Measurements from ENCODE around the gene HNRNPK.

The HNRNPK gene

GRCh38 chr9:83956436-83957247 lies 23.4 kb downstream of the HNRNPK start:
- no peak for TF ChIP-seq TAF1 (IDR thresholded peaks at IDR 0.05; ENCODE audit: borderline replicate concordance, insufficient read depth, low read length)
- TF ChIP-seq POLR2AphosphoS5 (IDR thresholded peaks at IDR 0.05; ENCODE audit: low read depth, low read length) = no peak
- TF ChIP-seq REST (IDR thresholded peaks at IDR 0.05; ENCODE audit: insufficient read depth in 1 of 2, low read depth in 2 of 2, low read length in 2 of 2) = no peak
- TF ChIP-seq SIN3A (IDR thresholded peaks at IDR 0.05; ENCODE audit: borderline replicate concordance, insufficient read depth, low read length) = no peak
- TF ChIP-seq FOXP2 (optimal IDR thresholded peaks at IDR 0.05; ENCODE audit: borderline replicate concordance, extremely low read depth, extremely low read length, insufficient read depth) = no peak

GRCh38 chr9:83956086-83956435 lies 24.0 kb downstream of the HNRNPK start:
- TF ChIP-seq FOXP2 (optimal IDR thresholded peaks at IDR 0.05; ENCODE audit: borderline replicate concordance, extremely low read depth, extremely low read length, insufficient read depth) (no peak), REST (IDR thresholded peaks at IDR 0.05; ENCODE audit: insufficient read depth in 1 of 2, low read depth in 2 of 2, low read length in 2 of 2) (no peak), SIN3A (IDR thresholded peaks at IDR 0.05; ENCODE audit: borderline replicate concordance, insufficient read depth, low read length) (no peak), TAF1 (IDR thresholded peaks at IDR 0.05; ENCODE audit: borderline replicate concordance, insufficient read depth, low read length) (no peak), POLR2AphosphoS5 (IDR thresholded peaks at IDR 0.05; ENCODE audit: low read depth, low read length) (no peak)

GRCh38 chr9:83940590-83941303 lies 39.3 kb downstream of the HNRNPK start:
- TF ChIP-seq POLR2AphosphoS5 (IDR thresholded peaks at IDR 0.05; ENCODE audit: low read depth, low read length) = no peak
- TF ChIP-seq SIN3A (IDR thresholded peaks at IDR 0.05; ENCODE audit: borderline replicate concordance, insufficient read depth, low read length) = no peak
- no peak for TF ChIP-seq TAF1 (IDR thresholded peaks at IDR 0.05; ENCODE audit: borderline replicate concordance, insufficient read depth, low read length)
- no peak for TF ChIP-seq REST (IDR thresholded peaks at IDR 0.05; ENCODE audit: insufficient read depth in 1 of 2, low read depth in 2 of 2, low read length in 2 of 2)
- TF ChIP-seq FOXP2 (optimal IDR thresholded peaks at IDR 0.05; ENCODE audit: borderline replicate concordance, extremely low read depth, extremely low read length, insufficient read depth) = no peak

GRCh38 chr9:83937861-83938455 lies 42.1 kb downstream of the HNRNPK start:
- TF ChIP-seq POLR2AphosphoS5 (IDR thresholded peaks at IDR 0.05; ENCODE audit: low read depth, low read length) = no peak
- TF ChIP-seq SIN3A (IDR thresholded peaks at IDR 0.05; ENCODE audit: borderline replicate concordance, insufficient read depth, low read length) = no peak

GRCh38 chr9:83936523-83936922 lies 43.5 kb downstream of the HNRNPK start:
- TF ChIP-seq REST (IDR thresholded peaks at IDR 0.05; ENCODE audit: insufficient read depth in 1 of 2, low read depth in 2 of 2, low read length in 2 of 2) (no peak), SIN3A (IDR thresholded peaks at IDR 0.05; ENCODE audit: borderline replicate concordance, insufficient read depth, low read length) (no peak), TAF1 (IDR thresholded peaks at IDR 0.05; ENCODE audit: borderline replicate concordance, insufficient read depth, low read length) (no peak), FOXP2 (optimal IDR thresholded peaks at IDR 0.05; ENCODE audit: borderline replicate concordance, extremely low read depth, extremely low read length, insufficient read depth) (no peak), POLR2AphosphoS5 (IDR thresholded peaks at IDR 0.05; ENCODE audit: low read depth, low read length) (no peak)

All from PFSK-1 (cell line).